HG03354 (cell line): ENCODE data around the gene ADD3.

Source experiments
- ATAC-seq: cut with Tn5 transposase; IDR thresholded peaks from one replicate; pipeline ENCODE4 v1.9.1; 2021; ENCODE audit warnings: mild to moderate bottlenecking; ENCODE audit not compliant: unreplicated experiment, poor library complexity, severe bottlenecking

The ADD3 gene

DNA sequence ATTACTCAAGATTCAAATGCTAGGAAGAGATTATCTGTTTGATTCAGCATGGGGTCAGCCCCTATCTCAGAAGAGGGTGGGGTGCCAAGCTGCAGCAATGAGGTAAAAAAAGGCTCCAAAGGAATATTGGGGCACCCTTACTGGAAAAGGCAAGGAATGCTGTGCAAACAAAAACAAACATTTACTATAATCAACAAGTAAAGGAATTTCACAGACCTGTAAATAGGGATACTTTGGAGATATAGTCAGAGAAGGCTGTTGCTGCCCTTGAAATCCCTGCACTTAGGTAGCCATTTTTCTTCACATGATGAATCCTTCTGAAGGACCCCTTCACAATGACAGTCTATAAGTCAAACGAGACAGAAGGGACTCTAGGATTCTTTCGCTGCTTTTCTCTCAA, 10.6 kb upstream of the ADD3 start:
- ATAC-seq: no peak

DNA sequence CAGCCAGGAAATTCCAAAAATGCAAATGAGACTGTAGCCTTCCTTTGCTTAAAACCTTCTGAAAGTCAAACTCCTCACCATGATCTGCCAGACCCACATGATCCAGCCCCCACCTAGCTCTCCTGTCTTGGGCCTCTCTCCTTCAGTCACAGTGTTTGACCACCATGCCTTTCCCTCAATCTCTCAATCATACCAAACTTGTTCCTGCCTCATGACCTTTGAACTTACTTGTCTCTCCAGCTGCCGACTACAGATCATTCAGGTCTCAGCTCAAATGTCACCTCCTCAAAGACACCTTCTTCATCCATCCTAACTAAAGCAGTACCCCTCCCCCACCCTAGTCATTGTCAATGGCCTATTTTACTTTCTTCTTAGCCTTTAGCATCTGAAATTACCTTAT, 9.3 kb upstream of the ADD3 start:
- no peak for ATAC-seq

DNA sequence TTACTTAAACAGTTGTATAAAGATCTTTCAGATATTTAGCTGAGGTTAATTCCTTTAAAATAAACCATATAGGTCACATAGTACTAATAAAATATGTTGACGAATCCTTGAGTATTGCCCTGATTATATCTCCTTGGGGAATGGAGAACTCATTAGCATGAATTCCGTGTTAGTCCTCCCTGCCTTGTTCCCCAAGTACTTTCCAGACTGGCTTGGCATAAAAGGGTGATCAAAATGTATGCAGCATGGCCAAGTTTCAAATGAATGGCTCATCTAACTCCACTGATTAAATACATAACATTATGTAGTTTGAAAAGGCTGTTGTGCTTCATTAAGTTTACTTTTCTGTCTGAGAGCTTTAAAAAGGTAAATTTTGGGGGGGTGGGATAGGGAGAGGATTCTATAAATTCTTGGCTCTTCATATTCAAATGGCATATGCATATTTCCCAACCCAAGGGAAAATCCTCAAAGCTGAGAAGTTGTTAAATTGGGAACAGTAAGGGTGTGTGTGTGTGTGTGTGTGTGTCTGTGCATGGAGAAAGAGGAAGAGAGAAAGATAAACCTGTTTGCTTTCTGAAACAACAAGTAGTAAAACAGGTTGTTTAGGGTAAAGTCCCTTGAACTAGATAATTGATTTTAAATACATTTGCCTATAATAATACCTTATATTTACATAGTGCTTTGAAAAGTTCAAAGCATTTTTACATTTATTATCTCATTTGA, 4.8 kb upstream of the ADD3 start:
- ATAC-seq: no peak

DNA sequence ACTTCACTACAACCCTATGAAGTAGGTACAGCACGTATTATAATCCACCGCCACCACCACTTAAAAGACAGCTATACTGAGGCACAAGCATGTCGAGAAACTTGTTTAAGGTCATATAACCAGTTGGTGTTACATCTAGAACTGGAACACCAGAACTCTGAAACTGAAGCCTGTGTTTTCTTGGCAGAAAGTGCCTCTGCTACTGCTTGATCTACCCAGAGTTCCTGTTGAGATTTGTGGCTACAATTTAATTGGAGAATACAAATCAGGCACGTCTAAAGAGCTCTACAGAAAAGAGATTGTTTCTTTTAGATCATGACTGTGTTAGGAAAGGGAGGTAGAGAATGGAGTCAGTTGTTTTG, 4.3 kb upstream of the ADD3 start:
- ATAC-seq: no peak

DNA sequence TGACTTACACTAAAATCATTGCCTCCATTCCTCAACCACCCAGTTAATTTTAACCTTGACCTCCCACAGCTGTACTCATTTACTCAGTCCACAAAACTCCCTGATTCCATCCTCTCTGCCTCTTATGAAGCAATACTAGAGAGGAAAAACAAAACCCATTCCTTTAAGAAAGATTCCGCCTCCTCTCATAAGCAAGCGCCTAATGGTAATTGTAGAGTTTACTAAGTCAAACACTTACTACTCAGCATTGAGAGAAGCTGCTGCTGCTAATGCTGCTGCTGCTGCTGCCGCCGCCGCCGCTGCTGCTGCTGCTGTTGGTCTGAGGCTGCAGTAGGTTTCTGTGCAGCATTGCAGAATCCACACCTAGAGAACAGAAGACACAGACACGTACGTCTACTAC, 2.1 kb upstream of the ADD3 start:
- ATAC-seq: no peak

DNA sequence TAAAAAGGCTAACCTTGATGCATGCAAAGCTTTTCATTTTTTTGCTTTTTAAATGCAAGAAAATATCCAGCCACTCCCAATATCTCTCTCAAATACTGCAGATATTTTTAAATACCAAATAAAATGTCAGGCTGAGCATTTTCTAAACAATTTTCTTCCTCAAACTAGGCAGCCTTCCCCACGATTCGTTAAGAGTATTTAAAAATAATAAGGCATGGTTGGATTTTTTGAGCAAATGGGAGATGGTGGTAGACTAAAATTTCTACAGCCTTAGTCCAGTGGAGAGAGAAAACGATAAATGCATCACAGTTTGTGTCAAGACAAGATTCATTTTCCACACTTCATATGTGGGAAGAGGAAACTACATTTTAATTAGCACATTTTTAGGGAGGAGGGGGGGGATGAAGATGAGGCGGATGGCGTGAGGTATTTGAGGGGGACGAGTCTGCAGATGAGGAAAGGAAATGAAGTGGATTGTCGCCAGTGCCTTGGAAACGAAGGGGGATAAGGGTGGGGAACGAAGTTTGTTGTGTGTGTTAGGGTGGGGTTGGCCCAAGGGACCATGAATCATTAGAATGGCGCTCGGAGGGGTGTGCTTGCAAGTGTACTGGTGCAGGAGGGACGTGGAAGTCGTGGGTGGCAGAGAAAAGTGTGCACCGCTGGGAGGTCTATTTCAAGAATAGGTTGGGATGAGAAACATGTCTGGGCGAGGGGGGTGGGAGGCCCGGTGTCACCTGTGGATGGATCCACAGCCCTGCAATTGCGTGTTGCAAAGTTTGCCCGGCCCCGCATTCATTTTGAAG, 1.2 kb upstream of the ADD3 start:
- no peak for ATAC-seq

DNA sequence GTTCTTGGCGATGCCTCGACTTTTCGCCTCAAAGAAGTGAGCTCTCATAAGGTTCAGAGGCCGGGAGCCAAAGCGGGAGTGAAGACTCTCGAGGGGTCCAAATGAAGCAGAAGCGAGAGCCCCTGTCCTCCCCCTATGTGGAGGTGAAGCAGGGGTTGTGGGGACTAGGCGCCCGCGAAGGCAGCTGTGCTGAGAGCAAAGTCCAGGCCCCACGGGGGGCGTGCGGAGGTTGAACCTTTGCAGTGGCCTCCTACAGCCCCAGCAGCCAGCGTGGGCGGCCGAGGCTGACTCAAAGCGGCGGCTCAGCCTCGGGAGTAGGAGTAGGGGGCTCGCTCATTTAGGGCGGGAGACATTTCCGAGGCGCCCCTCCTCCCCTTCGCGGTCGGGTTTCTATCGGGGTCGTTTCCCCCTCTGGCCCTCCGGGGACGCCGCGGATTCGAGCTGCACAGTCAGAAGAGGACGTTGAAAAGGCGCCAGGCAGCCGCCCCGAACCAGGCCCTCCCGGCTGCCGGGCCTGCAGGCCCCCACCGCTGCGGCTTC, 553 bp upstream of the ADD3 start:
- peak; percentile 44 for ATAC-seq

DNA sequence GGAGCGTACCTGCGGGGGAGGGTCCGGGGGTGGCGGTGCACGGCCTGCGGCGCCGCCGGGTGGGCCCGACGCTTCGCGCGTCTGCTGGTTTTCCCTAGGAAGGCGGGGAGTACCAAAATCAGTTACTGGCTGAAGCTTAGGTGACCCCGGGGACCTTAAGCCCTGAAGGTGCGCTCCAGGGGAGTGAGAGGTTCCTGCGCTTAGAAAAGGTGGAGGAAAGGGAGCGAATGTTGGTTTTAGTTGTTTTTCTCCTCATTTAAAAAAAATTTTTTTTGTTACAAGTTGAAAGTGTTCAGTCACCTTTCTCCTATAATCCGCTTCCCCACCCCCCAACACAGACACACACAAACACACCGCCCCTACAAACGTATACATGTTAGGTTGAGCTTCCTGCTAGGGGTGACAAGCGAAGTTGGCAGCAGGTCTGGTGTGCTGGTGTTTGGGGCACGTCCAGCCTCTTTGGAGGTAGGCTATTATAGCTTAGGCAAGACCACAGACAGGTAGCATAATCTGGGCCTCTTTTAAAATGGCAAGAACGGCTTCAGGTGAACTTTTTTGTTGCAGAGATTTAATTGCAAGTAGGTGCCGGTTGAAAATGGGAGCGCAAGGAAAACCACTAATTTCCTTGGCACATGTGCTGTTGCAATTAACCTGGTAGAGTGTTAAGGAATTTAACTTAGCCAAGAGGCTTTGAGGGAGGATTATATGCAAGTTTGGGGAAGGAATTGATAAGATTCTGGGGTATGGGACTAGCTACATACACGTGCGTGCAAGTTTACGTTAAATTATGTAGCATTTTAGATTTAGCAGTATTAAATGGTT, 945 bp downstream of the ADD3 start:
- peak; percentile 20 for ATAC-seq

DNA sequence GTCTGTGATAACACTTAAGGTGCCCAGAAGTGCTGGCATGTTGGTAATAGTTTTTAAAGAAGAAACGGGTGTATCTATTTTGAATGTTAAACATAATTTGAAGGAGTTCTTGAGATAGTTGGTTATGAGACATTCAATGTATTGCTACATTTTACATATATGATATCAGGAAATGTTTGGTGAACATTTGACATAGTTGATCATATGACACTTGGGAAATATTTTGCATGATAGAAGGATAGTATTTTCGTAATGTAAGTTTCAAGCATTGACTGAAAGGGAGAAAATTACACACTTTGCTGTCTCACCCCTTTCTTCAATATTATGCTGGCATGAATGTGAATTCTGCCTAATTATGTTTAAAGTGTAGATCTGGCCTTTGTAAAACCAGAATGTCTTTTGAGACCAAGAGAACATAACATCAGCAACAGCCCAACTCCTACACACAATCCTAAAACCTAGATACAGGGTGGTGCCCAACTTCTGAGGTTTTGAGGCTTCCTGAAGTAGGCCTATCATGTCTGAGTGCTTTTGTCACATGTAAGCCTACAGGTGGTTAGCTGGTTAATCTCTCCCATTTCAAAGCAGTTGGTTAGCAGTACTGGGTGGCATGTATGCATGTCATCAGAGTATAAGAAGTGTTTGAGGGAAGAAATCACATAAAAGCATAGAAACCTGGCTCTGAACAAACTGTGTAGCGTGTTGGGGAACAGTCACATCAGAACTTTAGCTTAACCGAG, 2.1 kb downstream of the ADD3 start:
- peak; percentile 22 for ATAC-seq

DNA sequence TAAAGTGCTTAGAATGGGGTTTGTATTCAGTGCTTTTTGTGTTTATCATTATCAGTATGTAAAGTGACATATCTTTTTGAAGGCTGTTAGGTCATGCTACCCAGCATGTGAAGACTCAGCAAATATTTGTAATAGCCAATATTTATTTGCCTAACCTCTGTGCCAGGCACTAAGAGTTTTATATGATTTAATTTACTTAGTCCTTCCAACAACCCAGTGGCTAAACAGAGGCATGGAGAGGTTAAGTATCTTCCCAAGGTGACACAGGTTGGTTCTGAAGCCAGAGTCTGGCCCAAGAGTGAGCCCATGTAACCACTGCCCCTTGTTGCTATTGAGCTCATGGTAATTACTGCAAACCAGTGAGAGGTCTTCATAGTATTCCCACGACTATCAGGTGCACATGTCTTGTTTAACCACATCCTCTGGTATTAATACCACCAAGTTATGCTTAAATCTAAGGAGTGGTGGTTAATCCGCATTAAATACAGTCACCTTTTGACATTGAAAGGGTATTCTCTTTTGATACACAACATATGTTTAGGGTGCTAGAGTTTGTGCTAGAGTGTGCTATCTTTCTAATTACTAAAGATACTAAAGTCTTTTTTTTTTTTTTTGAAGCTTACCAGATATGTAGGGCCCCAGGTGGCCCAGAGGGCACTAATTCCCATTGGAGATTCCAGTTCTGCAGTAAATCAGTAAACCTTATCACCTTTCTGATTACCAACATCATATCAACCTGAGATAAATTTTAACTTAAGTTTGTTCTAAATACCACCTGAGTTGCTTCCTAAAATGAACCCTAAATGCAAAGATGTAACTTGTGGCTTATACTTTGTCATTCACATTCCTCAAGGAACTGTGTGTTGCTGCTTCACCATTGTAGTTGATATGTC, 2.9 kb downstream of the ADD3 start:
- ATAC-seq: no peak

DNA sequence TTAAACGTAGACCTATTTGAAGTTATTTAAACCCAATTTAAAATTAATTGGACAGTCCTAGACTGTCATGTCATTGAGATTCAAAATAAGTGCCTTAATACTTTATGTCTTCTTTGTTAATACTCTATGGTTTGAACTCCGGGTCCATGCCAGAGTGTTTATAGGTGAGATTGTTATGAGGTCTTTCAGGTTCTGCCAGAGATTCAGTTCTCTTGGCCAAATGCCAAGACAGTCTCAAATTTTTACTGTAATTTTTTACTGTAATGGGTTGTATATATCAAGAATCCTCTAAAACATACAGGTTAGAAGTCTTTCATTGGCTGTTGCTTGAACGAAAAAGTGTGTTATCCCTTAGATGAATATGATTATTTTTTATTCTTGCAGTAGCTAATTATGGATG, 3.9 kb downstream of the ADD3 start:
- ATAC-seq: no peak

DNA sequence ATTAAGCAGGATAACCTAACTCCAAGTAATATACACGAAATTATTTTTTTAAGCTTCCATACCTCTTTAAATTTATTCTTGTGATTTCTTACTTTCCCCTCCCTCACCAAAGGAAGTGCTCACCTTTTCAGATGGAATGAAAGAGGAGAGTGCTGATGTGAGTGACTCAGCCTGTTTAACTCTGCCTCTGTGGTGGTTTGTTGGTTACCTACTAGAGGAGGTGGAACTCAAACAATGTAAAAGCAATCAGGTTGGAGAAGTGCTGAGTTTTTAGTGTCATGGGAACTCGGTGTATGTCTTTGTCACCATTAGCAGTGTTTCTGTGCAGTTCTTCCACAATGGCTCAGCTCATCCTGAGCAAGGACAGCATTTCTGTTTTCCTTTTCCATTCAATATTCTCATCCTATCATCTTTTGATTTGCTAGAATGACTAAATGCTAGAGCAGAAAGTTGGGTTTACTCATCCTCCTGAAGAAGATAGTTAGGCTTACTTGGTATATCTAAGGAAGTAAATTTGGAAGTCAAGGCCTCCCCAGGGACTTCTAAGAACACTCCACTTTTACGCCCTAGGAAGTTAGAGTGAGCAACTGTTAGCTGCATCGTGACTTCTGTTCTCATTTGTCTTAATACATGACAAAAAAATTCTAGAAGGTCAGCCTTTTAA, 6.0 kb downstream of the ADD3 start:
- no peak for ATAC-seq

DNA sequence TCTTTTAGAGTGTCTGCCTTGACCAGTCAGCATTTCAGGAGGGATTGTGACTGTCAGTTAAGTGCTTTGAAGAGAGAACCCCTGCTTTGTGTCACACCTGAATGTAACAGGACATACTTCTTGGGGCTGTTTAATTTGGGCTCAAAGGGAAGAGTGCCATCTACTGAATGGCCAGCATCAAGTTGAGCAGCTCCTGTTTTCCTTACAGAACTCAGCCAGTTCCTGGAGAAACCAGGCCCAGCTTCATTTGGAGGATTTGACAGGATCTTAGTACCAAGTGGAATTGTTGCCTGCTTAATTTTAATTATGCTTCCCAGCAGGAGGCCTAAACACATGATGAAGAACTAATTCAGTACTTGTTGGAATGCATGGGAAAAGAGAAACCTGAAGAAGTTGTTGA, 8.3 kb downstream of the ADD3 start:
- no peak for ATAC-seq

DNA sequence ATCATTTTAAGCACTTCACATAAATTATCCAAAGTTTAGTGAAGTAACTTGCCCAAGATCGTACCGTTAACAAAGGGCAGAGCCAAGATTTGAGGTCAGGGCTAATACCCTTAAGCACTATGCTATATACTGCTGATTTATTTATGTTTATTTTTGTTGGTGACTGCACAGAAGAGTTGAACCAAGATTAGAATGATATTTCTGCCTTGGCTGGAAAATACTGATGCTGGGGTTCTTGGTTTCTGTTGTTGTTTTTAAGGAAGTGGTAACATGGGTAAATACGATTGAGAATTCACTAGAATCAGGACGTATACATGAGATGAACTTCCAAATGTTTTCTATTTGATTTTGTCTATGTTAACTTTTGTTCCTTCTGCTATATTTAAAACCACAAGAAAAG, 9.3 kb downstream of the ADD3 start:
- ATAC-seq: no peak

DNA sequence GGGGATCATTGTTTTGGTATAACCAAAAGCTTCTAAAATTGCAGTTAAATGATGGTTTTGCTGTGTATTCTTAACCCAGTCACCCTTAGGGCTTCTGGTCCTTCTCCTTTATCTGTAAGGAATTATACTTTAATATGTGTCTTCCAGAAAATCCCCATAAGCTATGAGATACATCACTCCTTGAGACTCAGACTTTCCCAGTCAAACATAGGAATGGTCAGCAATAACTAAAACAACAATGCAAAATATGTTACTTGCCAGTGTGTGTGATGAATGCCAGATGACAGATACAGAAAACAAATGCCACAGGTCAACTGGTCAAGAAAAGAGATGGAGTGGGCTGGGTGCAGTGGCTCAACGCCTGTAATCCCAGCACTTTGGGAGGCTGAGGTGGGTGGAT, 10.1 kb downstream of the ADD3 start:
- no peak for ATAC-seq

DNA sequence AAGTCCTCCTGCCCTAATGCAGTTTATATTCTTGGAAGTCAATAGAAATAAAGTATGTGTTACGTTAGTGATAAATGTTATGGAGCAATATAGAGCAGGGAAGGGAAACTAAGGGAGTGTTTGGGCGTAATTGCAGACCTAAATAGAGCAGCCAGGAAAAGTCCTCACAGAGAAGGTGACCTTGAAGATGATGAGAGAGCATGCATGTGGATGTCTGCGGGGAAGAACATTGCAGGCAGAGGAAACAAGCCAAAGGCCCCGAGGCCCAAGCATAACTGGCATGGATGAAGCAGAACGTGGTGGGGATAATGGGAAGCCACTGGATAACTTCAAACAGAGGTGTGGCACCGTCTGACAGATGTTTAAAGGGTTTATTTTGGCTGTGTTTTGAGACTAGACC, 12.5 kb downstream of the ADD3 start:
- no peak for ATAC-seq

DNA sequence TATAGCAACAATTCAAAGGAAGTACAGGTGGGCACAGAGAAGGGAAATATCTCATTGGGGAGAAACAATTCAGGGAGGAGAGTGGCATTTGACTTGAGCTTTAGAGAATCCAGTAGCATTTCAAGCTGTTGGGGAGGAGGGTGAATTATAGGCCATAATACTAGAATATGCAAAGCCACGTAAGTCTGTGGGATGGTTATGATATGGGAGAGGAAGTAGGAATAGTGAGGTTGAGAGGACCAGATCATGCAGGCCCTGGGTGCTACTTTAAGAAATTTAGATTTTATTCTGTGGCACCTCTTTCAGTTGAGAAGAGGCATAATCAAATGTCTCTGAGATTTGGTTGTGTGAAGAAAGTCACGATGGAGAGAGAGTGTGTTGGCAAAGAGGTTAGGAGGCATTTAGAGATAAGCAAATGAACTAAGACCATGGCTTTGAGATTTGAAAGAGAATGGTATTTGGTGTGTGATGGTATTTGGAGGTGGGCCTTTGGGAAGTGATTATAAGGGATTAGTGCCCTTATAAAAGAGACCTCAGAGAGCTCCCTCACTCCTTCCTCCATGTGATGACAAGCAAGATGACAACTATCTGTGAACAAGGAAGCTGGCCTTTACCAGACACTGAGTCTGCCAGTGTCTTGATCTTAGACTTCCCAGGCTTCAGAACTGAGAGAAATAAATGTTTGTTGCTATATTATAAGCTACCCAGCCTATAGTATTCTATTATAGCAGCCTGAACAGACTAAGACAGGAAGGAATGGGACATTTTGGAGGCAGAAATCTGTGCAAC, 15.1 kb downstream of the ADD3 start:
- ATAC-seq: no peak
